Right lung (tissue), 5 donors: Measurements from ENCODE around the gene SMIM35. TPM values are rescaled to one million over a fixed set of nuclear protein-coding genes. Genes with fewer than 3 reads are reported as not detected.

Experiments
- DNase-seq, 2 donors: peaks; one replicate each; pipeline ENCODE4 v3.0.0-alpha.2; 2013
- polyA plus RNA-seq, 5 donors: library from polyadenylated mRNA; unstranded; fragments of 120-200 nt; gene quantifications; one replicate each; pipeline versions ENCODE4 v1.2.1 to v1.2.3, GENCODE V29; 2013; ENCODE audit warnings: inconsistent platforms in 1 of 5, low replicate concordance in 1 of 5; ENCODE audit not compliant: insufficient read length in 5 of 5, insufficient read depth in 1 of 5

The SMIM35 gene
- polyA plus RNA-seq, 5 donors = 0.27 to 0.65 (median 0.40) TPM

DNA sequence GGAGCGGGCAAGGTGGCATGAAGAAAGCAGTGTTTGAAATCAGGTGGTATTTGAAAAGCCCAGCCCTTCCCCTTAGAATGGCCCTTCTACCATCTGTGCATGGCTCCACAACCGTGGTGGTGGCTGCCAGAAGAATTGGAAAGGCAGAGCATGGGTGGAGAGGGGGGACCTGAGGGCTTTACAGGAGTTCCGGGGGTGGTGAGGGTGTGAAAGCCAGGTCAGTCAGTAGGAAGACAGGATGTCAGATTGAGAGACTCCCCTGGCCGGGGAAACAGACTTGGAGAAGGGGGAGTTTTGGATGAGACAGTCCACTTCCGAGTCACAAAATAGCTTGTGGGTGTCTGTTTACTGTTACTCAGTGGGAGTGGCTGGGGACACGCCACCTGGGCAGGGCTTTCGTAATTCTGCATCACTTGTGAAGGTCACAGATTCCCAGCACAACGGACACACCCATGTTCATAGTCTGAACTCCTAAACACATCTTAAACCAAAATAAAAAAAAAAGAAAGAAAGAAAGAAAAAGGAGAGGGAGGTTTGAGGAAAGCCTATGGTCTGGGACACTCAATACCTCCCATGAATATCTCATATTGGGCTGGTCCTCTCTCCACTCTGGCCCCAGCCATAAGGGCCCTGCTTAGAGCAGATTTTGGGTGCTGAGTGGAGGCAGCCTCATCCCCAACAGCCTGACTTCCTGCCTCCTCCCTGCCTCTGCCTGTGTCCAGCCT, 24.4 kb upstream of the SMIM35 start:
- DNase-seq = no peak

GRCh38 chr11:118109231-118109630, 22.5 kb upstream of the SMIM35 start:
- no peak for DNase-seq

DNA sequence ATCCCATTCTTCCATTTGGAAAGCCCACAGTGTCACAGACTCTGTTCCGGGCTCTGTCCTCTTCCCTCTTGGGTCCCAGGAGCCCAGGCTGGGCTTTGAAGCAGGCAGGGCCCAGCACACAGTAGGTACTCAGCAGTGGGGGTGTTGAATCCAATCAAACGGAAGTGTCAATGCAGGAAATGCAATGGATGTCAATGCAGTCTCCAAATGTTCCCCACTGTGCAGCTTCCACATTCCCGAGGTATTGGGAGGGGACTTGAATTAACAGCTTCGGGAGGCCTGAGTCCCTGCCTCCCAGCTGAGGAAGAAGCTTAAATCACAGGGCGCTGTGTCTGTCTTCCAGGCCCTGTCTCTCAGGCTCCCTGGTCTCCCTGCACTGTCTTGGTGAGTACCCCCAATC, 21.8 kb upstream of the SMIM35 start:
- DNase-seq = no peak

GRCh38 chr11:118106789-118107335, 20.1 kb upstream of the SMIM35 start:
- DNase-seq = no peak

DNA sequence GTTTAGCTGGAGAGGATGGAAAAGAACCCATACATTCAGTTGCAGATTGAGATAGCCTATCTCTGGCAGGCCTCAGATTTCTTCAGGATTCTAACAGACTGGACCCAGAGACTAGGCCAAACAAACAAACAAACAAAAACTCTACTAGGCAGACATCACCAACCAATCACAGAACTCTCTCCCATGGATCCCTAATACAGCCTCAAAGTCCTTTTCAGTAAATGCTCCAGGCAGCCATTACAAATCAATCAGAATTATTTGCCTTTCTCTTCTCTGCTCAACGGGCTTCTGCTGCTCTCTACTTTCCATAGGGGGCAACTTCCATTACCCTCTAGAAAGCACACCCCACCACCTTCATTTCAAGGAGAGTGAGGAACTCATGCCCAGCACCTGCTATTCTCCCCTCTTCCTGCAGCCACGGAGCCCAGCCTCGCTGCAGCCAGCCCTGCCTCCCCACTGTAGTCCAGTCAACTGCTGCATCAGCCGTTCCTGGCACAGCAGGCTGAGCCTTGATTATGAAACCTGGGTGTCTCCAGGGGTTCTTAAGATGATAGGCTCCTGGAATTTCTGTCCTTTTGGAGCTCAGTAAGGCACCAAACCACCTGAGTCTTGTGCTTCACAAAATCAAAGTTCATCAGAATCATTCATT, 19.0 kb upstream of the SMIM35 start:
- no peak for DNase-seq

DNA sequence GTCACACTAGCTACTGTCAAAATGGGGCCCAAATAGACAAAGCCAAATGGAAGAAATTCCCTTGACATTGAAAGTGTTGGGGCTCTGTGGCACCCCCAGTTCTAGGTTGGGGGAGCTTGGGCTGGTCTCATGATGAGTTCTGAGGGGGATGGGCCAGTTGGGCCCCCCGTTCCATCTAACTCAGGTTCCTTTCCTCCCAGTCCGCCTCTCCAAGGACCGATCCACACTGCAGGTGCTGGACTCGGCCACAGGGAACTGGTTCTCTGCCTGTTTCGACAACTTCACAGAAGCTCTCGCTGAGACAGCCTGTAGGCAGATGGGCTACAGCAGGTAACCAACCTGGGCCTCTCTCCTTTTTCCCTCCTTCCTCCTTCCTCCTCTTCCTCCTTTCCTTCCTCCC, 17.7 kb upstream of the SMIM35 start:
- DNase-seq = no peak

GRCh38 chr11:118102721-118103261, 16.0 kb upstream of the SMIM35 start:
- DNase-seq = no peak

GRCh38 chr11:118100691-118101232, 14.0 kb upstream of the SMIM35 start:
- no peak for DNase-seq

DNA sequence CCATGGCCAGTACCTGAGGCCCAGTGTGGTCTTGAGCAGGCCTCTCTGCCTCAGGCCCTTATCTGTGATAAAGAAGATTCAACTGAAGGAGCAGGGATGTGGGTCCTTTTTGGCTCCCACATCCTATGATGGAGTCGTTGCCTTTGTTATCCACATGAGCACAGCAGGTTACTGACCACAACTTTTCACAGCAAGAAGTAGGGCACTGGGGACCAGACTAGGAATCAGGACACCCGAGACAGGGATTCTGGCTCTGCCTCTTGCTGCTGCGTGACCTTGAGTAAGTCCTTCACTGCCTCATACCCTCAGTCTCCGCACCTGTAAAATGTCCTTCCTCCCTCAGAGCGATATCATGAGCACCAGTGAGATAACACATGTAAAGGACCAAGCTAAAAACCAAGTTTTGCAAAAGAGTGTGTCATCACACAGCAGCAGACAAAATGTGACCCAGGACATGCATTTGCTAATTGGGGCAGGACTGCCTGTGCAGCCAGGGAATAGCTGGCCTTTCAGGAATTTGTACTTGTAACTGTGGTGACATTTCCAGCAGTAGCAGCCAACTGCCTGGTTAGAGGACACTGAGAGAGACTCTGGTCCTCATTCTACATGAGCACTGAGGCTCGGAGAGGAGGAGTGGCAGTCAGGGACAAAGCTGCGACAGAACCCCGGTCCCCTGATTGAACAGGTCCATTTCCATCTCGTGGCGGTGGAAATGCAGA, 13.2 kb upstream of the SMIM35 start:
- DNase-seq = no peak

GRCh38 chr11:118098996-118099837, 12.5 kb upstream of the SMIM35 start:
- no peak for DNase-seq

DNA sequence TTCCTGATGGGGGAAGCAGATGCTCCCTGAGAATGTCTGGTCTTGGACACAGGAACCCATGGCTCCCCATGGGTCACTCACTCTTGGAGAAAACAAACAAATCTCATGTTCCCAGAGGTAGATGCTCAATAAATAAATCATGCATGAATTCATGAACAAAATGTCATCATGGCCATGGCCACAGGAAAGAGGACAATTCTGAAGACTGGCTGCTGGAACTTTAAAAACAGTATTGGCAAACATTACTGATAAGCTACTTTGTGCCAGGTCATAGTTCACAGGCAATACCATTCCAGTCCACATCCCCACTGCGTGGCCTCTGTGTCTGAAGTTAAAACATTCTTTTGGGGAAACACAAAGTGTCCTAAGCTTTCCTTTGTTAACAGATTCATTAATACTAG, 9.2 kb upstream of the SMIM35 start:
- no peak for DNase-seq

GRCh38 chr11:118095493-118095892, 8.7 kb upstream of the SMIM35 start:
- no peak for DNase-seq

DNA sequence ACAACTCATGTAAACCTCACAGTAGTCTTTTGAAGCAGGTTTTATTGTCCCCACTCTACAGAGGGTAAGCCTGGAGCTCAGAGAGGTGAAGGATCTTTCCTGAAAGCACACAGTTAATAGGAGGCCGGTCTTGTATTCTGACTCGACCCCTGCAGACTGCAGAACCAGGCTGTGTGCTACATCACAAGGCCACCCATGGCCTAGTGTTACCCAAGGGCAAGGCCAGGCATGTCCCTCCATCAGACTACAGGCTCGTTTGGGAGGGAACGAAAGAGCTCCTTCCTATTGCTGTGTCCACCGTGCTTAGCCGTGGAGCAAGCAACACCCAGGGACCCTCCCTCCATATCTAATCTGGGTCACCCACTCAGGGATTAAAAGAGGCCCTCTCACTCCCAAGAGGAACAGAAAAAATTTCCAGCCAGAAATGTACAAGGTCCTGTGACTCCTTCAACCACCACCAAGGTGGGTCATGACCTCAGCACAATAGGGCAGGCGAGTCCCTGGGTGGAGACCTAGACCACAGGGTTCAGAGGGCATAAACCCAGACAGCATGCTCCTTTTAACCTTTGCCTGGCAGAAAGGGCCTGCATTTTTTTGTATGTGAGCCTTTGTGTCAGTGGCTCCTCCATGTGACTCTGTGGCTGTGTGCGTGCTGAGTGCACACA, 6.3 kb upstream of the SMIM35 start:
- no peak for DNase-seq

DNA sequence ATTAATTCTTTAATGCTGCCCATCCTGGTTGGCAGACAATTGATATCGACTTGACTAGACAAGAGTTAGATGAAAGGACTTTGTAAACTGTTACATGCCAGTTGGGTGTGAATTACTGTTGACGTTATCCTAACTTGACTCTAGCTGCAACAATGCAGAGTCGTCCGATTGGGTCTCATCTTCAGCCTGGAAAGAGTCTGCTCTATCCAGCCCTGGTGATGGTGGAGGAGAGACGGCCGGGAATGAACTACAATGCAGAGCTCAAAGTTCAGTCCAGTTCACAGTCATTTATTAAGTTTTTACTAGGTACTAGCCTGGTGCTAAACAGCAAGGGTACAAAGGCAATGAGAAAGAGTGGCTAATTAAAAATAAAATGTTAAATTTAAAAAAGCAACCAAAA, 4.9 kb upstream of the SMIM35 start:
- no peak for DNase-seq

DNA sequence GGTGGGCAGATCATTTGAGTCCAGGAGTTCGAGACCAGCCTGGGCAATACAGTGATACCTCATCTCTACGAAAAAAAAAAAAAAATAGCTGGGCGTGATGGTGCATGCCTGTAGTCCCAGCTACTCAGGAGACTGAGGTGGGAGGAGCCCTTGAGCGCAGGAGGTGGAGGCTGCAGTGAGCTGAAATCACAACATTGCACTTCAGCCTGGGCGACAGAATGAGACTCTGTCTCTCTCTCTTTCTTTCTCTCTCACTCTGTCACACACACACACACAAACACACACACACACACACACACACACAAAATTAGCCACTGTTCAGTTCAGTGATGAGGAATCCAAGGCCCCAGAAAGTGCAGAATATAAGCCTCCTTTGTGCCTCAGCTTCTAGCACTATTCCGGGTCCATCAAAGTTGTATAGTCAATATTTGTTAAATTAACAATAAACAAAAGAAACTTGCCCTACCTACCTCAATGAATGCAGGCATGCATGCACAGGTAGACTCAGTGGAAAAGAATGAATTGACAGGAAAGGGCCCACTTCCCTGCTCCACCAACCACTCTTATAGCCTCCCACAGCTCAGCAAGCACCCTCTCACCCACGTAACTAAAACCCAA, 3.9 kb upstream of the SMIM35 start:
- no peak for DNase-seq

DNA sequence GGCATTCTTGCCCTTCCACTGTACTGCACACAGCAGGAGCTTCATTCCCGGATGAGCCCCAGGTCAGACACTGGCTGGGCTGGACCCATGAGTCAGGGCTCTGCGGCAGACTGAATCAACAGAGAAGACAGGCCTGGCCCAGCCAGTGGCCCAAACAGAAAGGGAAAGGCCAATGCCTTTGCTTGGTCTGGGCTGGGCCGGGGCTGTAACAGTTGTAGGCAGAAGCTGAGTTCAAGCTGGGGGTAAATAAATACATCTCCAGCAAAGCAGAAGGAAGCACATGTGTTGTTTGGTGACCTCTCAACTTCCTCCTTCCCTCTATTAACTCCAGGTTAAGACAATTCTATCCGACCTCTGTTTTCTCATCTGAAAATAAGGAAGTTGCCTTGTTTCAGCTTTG, 1.8 kb upstream of the SMIM35 start:
- no peak for DNase-seq

DNA sequence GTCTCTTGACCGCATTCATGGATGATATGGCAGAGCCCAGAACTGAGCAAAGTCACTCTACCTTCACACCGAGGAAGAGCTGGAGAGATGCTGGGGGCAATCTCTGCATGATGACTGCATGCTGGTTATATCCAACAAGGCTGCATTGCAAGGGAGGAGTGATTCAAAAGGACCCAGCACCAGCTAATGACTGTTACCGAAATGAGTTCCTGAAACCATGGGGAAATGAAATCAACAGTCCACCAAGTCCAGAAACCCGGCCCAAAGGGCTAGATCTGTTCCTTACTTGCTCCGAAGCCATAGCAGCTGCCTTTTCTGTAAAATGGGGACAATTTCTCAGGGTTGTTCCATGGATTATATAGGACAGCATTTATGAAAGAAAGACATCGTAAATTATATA, 1.2 kb upstream of the SMIM35 start:
- DNase-seq = no peak

- no peak for DNase-seq
Measured at GRCh38 chr11:118084656-118085055, 2.1 kb downstream of the SMIM35 start.

DNA sequence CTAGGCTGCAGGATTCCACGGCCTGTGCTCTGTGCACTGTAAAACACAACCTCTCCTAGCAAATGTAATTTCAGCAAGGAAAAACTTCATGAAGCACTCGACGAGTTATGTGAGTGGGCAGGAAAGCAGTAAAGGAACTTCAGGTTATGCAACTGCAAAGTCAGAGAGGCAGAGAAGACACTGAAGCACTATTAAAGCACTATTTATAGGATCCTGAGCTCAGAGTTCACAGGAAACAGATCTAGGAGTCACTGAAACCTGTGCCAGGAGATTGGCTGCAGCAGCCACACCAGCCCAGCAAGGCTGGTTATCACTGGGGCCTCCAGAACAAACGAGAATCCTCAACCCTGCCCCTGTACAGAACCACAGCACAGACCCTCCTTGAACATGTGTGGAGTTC, 2.5 kb downstream of the SMIM35 start:
- DNase-seq = peak; percentile 23 to 39

GRCh38 chr11:118082880-118083552, 3.7 kb downstream of the SMIM35 start:
- DNase-seq = no peak
